PC-9 (cell line): ENCODE data around the gene ITPRIPL2. TPM values are rescaled to one million over a fixed set of nuclear protein-coding genes. Genes with fewer than 3 reads are reported as not detected.

Source experiments
- BruUV-seq: library from RNA; stranded (reverse); fragments of 400-500 nt; replicated peaks from 2 replicates; lab custom pipeline; 2021; lab: Mats Ljungman, UMichigan
- CTCF ChIA-PET: fragments of 300-600 bp; sonication (Branson Sonifier 250); formaldehyde crosslinking; loops from one replicate; lab custom pipeline; 2022; ENCODE audit warnings: antibody characterized with exemption; lab: Charles Lee
- POLR2A ChIA-PET: fragments of 300-600 bp; sonication (Branson Sonifier 250); formaldehyde crosslinking; loops from one replicate; lab custom pipeline; 2022; ENCODE audit warnings: antibody characterized with exemption; ENCODE audit not compliant: unreplicated experiment; lab: Charles Lee
- DNase-seq, 2 experiments: peaks; one replicate each; pipeline versions ENCODE4 v3.0.0 to v3.0.0-alpha.2; 2015 to 2022; ENCODE audit warnings: mixed read lengths in 1 of 2
- H2AFZ ChIP-seq: fragments of 200-600 bp; sonication (generic); 2 replicates; pipeline ENCODE4 v1.8.1; 2017; ENCODE audit warnings: antibody characterized with exemption
- H3F3A ChIP-seq: fragments of 200-600 bp; sonication (generic); 2 replicates; pipeline ENCODE4 v1.8.1; 2017; ENCODE audit warnings: antibody characterized with exemption, mild to moderate bottlenecking, low read depth; ENCODE audit not compliant: insufficient read depth
- H3K27ac ChIP-seq: fragments of 200-600 bp; sonication (generic); 2 replicates; pipeline ENCODE4 v1.6.1; 2016; ENCODE audit warnings: mixed run types
- H3K27me3 ChIP-seq: fragments of 200-600 bp; sonication (generic); 2 replicates; pipeline ENCODE4 v1.6.1; 2016; ENCODE audit warnings: low read depth, mixed run types; ENCODE audit not compliant: insufficient read depth
- H3K36me3 ChIP-seq: fragments of 200-600 bp; sonication (generic); 2 replicates; pipeline ENCODE4 v1.6.1; 2016; ENCODE audit warnings: low read depth, mixed run types
- H3K4me1 ChIP-seq: fragments of 200-600 bp; sonication (generic); replicated peaks from 2 replicates; pipeline ENCODE4 v1.6.1; 2016; ENCODE audit warnings: mixed run types; ENCODE audit not compliant: insufficient read depth
- H3K4me2 ChIP-seq: fragments of 200-600 bp; sonication (generic); 2 replicates; pipeline ENCODE4 v1.6.1; 2017; ENCODE audit warnings: mixed run types
- H3K4me3 ChIP-seq: fragments of 200-600 bp; sonication (generic); 2 replicates; pipeline ENCODE4 v1.6.1; 2016; ENCODE audit warnings: mixed run types
- H3K79me2 ChIP-seq: fragments of 200-600 bp; sonication (generic); 2 replicates; pipeline ENCODE4 v1.6.1; 2017; ENCODE audit warnings: low read depth, mixed run types
- H3K9me2 ChIP-seq: fragments of 200-600 bp; sonication (generic); 2 replicates; pipeline ENCODE4 v1.8.1; 2017; ENCODE audit warnings: mild to moderate bottlenecking; ENCODE audit not compliant: insufficient read depth
- H3K9me3 ChIP-seq: fragments of 200-600 bp; sonication (generic); 2 replicates; pipeline ENCODE4 v1.8.1; 2016; ENCODE audit warnings: low read depth; ENCODE audit not compliant: insufficient read depth
- H4K20me1 ChIP-seq: fragments of 200-600 bp; sonication (generic); 2 replicates; pipeline ENCODE4 v1.8.1; 2017; ENCODE audit not compliant: insufficient read depth
- EZH2 ChIP-seq: fragments of 200-600 bp; sonication (generic); IDR thresholded peaks from 2 replicates; pipeline ENCODE4 v1.8.0; 2017; ENCODE audit warnings: antibody characterized with exemption, low read depth
- intact Hi-C: fragments of 100-400 bp; cut with micrococcal nuclease; formaldehyde crosslinking; loops from one replicate; pipeline ENCODE4 v1.10.0; 2022; ENCODE audit not compliant: unreplicated experiment
- total RNA-seq: library from RNA; stranded (reverse); gene quantifications from 2 replicates; pipeline ENCODE4 v1.2.3, GENCODE V29; 2021
- TF ChIP-seq, protein P1 (sequence below): fragments of 200-600 bp; sonication (generic); conservative IDR thresholded peaks from 2 replicates; pipeline ENCODE4 v1.6.1; 2017; ENCODE audit warnings: mixed run types, antibody characterized with exemption, mild to moderate bottlenecking, moderate library complexity

Gene ITPRIPL2
- total RNA-seq, 1 experiment from 2014 or later = 117 TPM

DNA sequence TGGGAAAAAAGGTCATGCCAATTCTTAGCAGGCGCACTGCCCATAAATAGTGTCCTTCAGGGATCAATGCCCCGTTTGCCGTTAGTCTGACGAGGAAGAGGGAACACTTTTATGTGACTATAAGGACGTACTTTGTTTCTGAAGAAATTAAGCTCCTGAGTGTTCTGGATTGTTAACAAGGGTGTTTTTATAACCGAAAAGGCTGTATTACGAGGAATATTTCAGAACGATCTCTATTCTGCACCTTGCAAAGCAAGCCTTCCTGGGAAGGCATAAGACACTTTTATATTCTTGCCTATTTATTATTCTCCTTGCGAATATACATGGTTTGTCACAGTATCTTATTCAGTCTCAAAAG, 29.8 kb downstream of the ITPRIPL2 start:
- intact Hi-C loops = no loop called here
- no peaks in the 10 kb centered on the region for H3K79me2 ChIP-seq
- H2AFZ ChIP-seq = no peak overlapping the region
- H3K9me3 ChIP-seq = no peaks in the 10 kb centered on the region
- peaks cover 14% of the 10 kb centered on the region for H3K4me1 ChIP-seq
- peaks cover 10% of the 10 kb centered on the region for H3F3A ChIP-seq
- ChIA-PET POLR2A (no interaction called here), CTCF (no interaction called here)
- BruUV-seq = no TSS peak
- H3K4me2 ChIP-seq = no peak overlapping the region
- no peak overlapping the region for H3K27ac ChIP-seq
- no peak for DNase-seq
- no peaks in the 10 kb centered on the region for H3K9me2 ChIP-seq
- H3K4me3 ChIP-seq = no peak overlapping the region
- TF ChIP-seq, protein P1, sequence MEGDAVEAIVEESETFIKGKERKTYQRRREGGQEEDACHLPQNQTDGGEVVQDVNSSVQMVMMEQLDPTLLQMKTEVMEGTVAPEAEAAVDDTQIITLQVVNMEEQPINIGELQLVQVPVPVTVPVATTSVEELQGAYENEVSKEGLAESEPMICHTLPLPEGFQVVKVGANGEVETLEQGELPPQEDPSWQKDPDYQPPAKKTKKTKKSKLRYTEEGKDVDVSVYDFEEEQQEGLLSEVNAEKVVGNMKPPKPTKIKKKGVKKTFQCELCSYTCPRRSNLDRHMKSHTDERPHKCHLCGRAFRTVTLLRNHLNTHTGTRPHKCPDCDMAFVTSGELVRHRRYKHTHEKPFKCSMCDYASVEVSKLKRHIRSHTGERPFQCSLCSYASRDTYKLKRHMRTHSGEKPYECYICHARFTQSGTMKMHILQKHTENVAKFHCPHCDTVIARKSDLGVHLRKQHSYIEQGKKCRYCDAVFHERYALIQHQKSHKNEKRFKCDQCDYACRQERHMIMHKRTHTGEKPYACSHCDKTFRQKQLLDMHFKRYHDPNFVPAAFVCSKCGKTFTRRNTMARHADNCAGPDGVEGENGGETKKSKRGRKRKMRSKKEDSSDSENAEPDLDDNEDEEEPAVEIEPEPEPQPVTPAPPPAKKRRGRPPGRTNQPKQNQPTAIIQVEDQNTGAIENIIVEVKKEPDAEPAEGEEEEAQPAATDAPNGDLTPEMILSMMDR = no peak
- TF ChIP-seq EZH2 = no peak
- no peaks in the 10 kb centered on the region for H3K27me3 ChIP-seq
- no peaks in the 10 kb centered on the region for H4K20me1 ChIP-seq
- no peaks in the 10 kb centered on the region for H3K36me3 ChIP-seq

GRCh38 chr16:19145010-19145409, 31.2 kb downstream of the ITPRIPL2 start:
- H3K27me3 ChIP-seq = no peaks in the 10 kb centered on the region
- H3F3A ChIP-seq = no peaks in the 10 kb centered on the region
- H3K4me2 ChIP-seq = no peak overlapping the region
- H3K79me2 ChIP-seq = no peaks in the 10 kb centered on the region
- H3K27ac ChIP-seq = no peak overlapping the region
- H4K20me1 ChIP-seq = no peaks in the 10 kb centered on the region
- no peaks in the 10 kb centered on the region for H3K4me1 ChIP-seq
- BruUV-seq = no TSS peak
- H3K36me3 ChIP-seq = no peaks in the 10 kb centered on the region
- no peak overlapping the region for H2AFZ ChIP-seq
- TF ChIP-seq, protein P1 = no peak
- TF ChIP-seq EZH2 = no peak
- H3K9me2 ChIP-seq = no peaks in the 10 kb centered on the region
- ChIA-PET CTCF (no interaction called here), POLR2A (interaction anchor here (0.6 kb wide), 1 partner anchor 15 kb away, joined by 3 read pairs; no protein-coding TSS in a partner anchor)
- no peak for DNase-seq
- intact Hi-C loops = no loop called here
- no peaks in the 10 kb centered on the region for H3K9me3 ChIP-seq
- no peak overlapping the region for H3K4me3 ChIP-seq

- no peak overlapping the region for H3K27ac ChIP-seq
- H3K79me2 ChIP-seq = no peaks in the 10 kb centered on the region
- no peaks in the 10 kb centered on the region for H3K4me1 ChIP-seq
- CTCF ChIA-PET = interaction anchor here (0.7 kb wide), 1 partner anchor 11 kb away, joined by 6 read pairs; no protein-coding TSS in a partner anchor
- TF ChIP-seq, protein P1 = no peak
- H3K4me3 ChIP-seq = no peak overlapping the region
- no peaks in the 10 kb centered on the region; the same call in 1 of the 2 replicates for H3K27me3 ChIP-seq
- POLR2A ChIA-PET = no interaction called here
- no peak overlapping the region for H2AFZ ChIP-seq
- no peaks in the 10 kb centered on the region for H3F3A ChIP-seq
- no peaks in the 10 kb centered on the region for H4K20me1 ChIP-seq
- no peaks in the 10 kb centered on the region for H3K9me3 ChIP-seq
- H3K36me3 ChIP-seq = no peaks in the 10 kb centered on the region
- H3K9me2 ChIP-seq = no peaks in the 10 kb centered on the region
- H3K4me2 ChIP-seq = no peak overlapping the region
- no peak for DNase-seq
- BruUV-seq = no TSS peak
- intact Hi-C loops = no loop called here
Measured at GRCh38 chr16:19147126-19147525, 33.4 kb downstream of the ITPRIPL2 start.
